Upper lobe of right lung (tissue), 1 donor: ENCODE results near the gene TCF12. TPM values are rescaled to one million over a fixed set of nuclear protein-coding genes. Genes with fewer than 3 reads are reported as not detected.

Experiments used
- ATAC-seq: fragments of 200-7000 bp; cut with Tn5 transposase; one replicate; pipeline ENCODE4 v1.9.1; 2020; ENCODE audit warnings: mild to moderate bottlenecking, moderate library complexity
- DNase-seq: peaks from one replicate; pipeline ENCODE4 v3.0.0-alpha.2; 2020
- H3K27ac ChIP-seq: fragments of 200-600 bp; one replicate; pipeline ENCODE4 v1.8.0; 2022
- H3K27me3 ChIP-seq: fragments of 200-600 bp; one replicate; pipeline ENCODE4 v1.8.0; 2022; ENCODE audit warnings: mild to moderate bottlenecking
- H3K36me3 ChIP-seq: fragments of 200-600 bp; one replicate; pipeline ENCODE4 v1.8.0; 2022
- H3K4me1 ChIP-seq: fragments of 200-600 bp; one replicate; pipeline ENCODE4 v1.8.0; 2022
- H3K4me3 ChIP-seq: fragments of 200-600 bp; one replicate; pipeline ENCODE4 v1.8.0; 2022; ENCODE audit warnings: mild to moderate bottlenecking
- H3K9me3 ChIP-seq: fragments of 200-600 bp; one replicate; pipeline ENCODE4 v1.8.0; 2022
- intact Hi-C: fragments of 100-400 bp; cut with DNase I; formaldehyde crosslinking; loops from one replicate; pipeline ENCODE4 v1.11.0; 2022
- total RNA-seq: library from RNA; stranded (reverse); fragmentation: NEBNext Ultra II Directional; extraction: Animal tissue kit (Norgen Biotek cat#: 25700); gene quantifications from one replicate; pipeline ENCODE4 v1.2.1, GENCODE V29; 2021
- TF ChIP-seq, protein P1 (sequence below): fragments of 200-600 bp; IDR thresholded peaks from one replicate; pipeline ENCODE4 v1.8.0; 2022; ENCODE audit warnings: antibody characterized with exemption
- donor health status: DM: no; HTN: yes; CAD: no; lungs with severe emphysema.

The TCF12 gene
- total RNA-seq, 1 donor from 2014 or later = 103 TPM

DNA sequence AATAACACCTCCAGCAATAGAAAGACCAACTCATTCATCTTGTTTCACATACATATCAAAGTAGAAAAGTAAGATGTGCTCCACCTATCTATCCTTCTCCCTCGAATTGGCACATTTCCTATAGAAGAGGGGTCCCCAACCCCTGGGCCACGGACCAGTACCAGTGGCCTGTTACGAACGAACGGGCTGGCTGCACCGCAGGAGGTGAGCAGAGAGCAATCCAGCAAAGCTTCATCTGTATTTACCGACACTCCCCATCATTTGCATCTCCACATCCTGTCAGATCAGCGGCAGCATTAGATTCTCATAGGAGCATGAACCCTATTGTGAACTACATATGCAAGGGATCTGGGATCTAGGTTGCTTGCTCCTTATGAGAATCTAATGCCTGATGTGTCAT is 362.9 kb downstream of the TCF12 start:
- intact Hi-C loops = no loop called here
- H3K9me3 ChIP-seq = no peaks in the 10 kb centered on the region
- DNase-seq (no peak), ATAC-seq (no peak)
- no peaks in the 10 kb centered on the region for H3K27me3 ChIP-seq
- peaks cover 32% of the 10 kb centered on the region for H3K36me3 ChIP-seq
- H3K4me3 ChIP-seq = no peak overlapping the region
- H3K27ac ChIP-seq = no peak overlapping the region
- peaks cover 5% of the 10 kb centered on the region for H3K4me1 ChIP-seq
- TF ChIP-seq, protein P1, sequence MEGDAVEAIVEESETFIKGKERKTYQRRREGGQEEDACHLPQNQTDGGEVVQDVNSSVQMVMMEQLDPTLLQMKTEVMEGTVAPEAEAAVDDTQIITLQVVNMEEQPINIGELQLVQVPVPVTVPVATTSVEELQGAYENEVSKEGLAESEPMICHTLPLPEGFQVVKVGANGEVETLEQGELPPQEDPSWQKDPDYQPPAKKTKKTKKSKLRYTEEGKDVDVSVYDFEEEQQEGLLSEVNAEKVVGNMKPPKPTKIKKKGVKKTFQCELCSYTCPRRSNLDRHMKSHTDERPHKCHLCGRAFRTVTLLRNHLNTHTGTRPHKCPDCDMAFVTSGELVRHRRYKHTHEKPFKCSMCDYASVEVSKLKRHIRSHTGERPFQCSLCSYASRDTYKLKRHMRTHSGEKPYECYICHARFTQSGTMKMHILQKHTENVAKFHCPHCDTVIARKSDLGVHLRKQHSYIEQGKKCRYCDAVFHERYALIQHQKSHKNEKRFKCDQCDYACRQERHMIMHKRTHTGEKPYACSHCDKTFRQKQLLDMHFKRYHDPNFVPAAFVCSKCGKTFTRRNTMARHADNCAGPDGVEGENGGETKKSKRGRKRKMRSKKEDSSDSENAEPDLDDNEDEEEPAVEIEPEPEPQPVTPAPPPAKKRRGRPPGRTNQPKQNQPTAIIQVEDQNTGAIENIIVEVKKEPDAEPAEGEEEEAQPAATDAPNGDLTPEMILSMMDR = no peak

DNA sequence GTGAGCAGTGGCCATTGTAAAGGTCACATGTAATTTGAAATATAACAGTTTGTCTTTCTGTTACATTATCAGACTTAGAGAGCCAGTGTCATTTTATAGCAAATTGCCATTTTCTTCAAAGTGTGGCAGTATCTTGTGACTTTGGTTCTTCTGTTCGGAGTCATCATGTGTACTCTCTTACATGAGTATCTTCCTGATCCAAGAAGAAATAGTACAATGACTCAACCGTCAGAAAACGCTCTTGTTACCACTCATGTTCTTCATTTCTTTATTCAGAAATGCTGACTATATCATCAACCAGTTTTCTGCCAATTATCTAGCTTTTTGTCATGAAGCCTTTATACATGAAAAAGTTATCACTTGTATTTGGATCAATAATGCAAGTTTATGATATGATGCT is 364.2 kb downstream of the TCF12 start:
- Histone ChIP-seq H3K4me3 (no peak overlapping the region), H3K4me1 (peaks cover 5% of the 10 kb centered on the region), H3K27ac (no peak overlapping the region), H3K27me3 (no peaks in the 10 kb centered on the region), H3K9me3 (no peaks in the 10 kb centered on the region), H3K36me3 (peaks cover 45% of the 10 kb centered on the region)
- no peak for ATAC-seq
- DNase-seq = no peak
- intact Hi-C loops = no loop called here
- TF ChIP-seq, protein P1 = no peak

DNA sequence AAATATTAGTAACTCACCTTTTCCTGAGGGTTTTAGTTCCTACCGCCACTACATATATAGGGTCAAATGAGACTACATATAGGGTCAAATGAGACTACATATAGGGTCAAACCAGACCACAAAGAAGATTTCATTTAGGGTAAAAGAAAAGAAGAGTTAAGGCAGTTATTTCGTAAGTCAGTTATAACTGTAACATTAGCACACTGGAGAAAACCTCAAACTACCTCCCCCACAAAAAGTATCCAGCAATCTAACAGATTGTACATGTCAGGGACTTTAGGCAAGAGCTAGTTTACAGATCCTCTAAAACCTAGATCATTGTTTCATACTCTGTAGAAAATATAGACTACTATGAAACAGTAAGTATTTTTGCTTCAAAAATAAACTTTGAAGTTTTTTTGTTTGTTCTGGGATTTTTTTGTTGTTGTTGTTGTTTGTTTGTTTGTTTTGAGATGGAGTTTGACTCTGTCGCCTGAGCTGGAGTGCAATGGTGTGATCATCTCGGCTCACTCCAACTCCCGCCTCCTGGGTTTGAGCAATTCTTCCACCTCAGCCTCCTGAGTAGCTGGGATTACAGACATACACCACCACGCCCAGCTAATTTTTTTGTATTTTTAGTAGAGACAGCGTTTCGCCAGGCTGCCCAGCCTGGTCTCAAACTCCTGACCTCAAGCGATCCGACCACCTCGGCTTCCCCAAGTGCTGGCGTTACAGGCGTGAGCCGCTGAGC is 365.5 kb downstream of the TCF12 start:
- H3K36me3 ChIP-seq = peaks cover 47% of the 10 kb centered on the region
- intact Hi-C loops = no loop called here
- TF ChIP-seq, protein P1 = no peak
- H3K4me3 ChIP-seq = no peak overlapping the region
- peaks cover 5% of the 10 kb centered on the region for H3K4me1 ChIP-seq
- DNase-seq (no peak), ATAC-seq (no peak)
- no peak overlapping the region for H3K27ac ChIP-seq
- H3K27me3 ChIP-seq = no peaks in the 10 kb centered on the region
- H3K9me3 ChIP-seq = no peaks in the 10 kb centered on the region

DNA sequence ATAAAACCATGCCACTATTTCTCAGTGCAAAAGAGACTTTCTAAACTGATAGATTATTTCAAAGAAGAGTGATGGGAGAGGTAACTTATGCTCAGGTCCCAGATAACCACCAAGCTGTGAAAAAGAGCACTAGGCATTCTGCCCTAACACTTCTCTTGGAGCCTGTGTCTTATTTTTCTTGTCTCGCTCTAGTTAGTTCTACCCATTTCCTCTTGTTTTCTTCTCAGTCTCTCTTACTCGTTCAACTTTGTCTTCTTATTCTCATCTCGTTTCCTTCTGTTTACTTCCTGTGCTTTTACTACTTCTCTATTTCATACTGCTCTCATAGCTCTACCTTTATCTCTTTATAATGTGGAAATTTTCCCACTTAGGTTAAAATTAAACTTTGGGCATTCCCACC is 366.1 kb downstream of the TCF12 start:
- no peaks in the 10 kb centered on the region for H3K9me3 ChIP-seq
- intact Hi-C loops = no loop called here
- TF ChIP-seq, protein P1 = no peak
- ATAC-seq (no peak), DNase-seq (no peak)
- no peak overlapping the region for H3K4me3 ChIP-seq
- H3K27me3 ChIP-seq = no peaks in the 10 kb centered on the region
- no peak overlapping the region for H3K27ac ChIP-seq
- H3K4me1 ChIP-seq = peaks cover 5% of the 10 kb centered on the region
- peaks cover 47% of the 10 kb centered on the region for H3K36me3 ChIP-seq

DNA sequence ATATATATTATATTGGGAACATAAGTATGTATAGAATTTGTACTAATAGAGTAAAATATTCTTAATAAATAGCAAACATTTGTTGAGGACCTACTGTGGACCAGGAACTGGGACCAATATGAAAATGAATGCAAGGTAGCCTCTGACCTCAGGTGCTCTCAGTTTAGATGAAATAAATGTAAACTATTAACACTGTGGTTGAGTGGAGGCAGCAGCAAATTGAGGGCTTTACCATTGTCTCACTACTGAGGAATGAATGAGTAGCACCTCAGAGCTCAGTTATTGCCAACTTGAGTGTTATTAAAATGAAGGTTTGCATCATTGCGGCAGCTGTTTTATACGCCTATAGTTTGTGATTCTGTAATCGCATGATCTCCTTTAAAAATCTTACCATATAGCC is 366.9 kb downstream of the TCF12 start:
- H3K36me3 ChIP-seq = peaks cover 47% of the 10 kb centered on the region
- no peak for DNase-seq
- H3K4me3 ChIP-seq = no peak overlapping the region
- H3K27me3 ChIP-seq = no peaks in the 10 kb centered on the region
- peaks cover 5% of the 10 kb centered on the region for H3K4me1 ChIP-seq
- intact Hi-C loops = no loop called here
- no peaks in the 10 kb centered on the region for H3K9me3 ChIP-seq
- ATAC-seq = no peak
- TF ChIP-seq, protein P1 = no peak
- no peak overlapping the region for H3K27ac ChIP-seq
